ENCODE results near the gene ZNF689. TPM values are rescaled to one million over a fixed set of nuclear protein-coding genes. Genes with fewer than 3 reads are reported as not detected.
"Not testable (repeated sequence)": the region's sequence is repeated elsewhere in the genome, so short reads cannot be mapped to it uniquely, and the experiment has no call there.

Gene ZNF689
- 8.7 and 12.5 TPM in 2 replicates for total RNA-seq (2014; rRNA removed)
- polyA plus RNA-seq (2012), result 5.5 TPM

DNA sequence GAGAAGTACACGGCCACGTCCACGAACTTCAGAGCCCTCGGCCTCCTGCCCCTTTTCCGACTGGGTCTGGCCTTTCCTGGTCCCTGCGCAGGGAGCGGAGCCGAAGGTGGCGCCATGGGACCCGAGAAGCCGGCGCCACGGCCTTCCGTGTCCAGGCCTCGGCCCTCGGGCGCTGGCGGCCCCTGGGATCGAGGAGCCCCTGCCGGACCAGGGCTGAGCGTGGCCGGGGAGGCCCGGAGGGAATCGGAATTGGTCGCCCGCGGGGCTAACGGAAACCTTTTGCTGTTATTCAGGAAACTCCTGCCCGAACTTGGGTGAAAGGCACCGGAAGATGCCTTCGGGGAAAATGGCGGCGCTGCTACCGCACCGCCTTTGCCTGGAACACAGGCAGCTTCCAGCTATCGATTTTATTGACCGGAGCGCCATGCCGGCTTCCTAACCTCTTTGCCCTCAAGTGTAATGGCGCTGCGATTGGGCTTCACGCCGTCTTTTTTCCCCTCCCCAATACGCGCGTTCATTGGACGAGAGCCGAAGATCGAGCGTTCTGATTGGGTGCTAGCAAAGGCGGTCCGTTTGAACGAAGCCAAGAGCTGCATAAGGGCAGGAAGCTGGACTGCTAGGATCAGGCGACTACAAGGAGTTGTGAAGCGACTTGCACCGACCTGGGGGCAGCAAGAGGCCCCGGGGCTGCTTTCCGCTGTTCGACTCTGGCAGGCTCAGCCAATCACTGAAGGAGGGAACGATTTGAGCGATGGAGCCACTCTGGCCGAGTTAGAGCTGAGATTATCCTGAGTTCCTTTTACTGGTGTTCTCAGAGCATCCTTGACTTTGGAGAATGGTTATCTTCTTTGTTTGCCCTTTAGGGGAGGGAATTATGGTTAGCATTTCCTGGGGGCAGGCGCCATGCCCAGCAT, at the start of gene ZNF689:
Gene ZNF689 (minus strand): TSS at position 464 of the 914 bp plus-strand sequence. CDS start 348 bp downstream, at position 116.
- DNase-seq (ENCODE audit: low read depth), result peak; percentile 98

DNA sequence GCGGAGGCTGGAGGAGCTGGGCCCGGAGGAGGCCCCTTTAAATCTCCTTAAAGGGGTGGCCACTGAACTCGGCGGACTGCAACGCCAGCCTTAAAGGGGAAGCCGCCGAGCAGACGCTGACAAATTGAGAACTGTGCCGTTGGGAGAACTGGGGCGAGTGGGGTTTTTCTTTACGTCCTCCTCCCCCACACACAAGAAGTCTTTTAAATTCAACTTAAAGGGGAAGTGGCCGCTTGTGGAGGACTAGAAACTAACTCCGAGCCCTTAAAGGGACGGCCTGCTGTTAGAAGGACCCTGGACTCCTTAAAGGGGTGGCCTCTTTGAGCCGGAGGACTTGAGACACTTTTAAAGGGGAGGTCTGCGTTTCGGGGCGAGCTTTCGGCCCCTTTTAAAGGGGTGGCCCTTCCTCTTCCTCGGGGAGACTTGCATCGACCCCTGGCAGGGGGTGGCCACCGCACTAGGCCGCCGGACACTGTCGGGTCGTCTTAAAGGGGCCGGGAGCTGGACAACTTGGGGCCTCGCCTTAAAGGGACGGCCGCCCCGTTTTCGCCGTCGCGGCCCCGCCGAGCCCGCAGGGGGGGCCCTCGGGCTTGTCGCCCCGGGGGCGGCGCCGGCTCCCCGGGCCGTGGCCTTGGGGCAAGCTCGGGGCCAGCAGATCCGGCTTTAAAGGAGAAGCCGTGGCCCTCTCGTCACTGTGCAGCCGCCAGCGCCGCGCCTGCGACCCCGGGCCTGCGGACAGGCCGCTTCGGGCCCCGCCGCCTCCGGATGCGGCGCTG, 48.7 kb upstream of the ZNF689 start:
- DNase-seq (ENCODE audit: low read depth), result peak; percentile 96

DNA sequence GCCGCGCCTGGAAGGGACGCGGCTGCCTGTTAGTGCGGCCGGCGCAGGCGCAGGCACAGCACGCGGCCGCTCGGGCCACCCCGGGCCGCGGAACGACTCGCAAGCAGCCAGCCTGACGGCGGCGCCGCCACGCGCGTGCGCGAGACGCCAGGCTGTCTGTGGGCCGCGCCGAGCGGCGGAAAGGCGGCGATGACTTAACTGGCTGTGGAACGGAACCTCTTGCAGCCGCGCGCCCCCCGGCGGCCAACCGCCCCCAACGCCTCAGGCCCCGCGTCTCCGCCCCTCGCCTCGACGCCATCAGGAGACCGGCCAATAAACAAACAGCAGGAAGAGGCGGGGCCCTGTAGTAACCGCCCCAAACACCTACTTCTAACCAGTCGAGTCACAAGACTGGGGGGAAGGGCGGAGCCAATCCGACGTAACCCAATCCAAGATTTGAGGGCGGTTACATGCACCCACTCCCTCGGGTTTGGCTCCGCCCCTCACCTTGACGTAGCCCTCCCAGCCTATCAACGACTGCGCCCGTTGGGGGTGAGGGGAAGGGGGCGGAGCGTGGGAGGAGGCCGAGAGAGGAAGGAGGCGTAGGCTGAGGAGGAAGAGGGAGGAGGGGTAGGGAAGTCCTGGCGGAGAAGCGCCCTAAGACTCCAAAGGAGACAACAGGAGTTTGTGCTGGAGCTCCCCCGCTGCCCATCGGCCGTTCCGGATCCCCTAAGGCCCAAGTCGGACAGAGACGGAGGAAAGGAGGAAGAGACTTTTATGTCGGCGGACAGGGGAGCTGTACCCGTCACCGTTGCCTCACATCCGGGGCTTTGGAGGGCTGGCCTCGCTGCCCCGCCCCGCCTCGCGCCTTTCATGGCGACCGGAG, 47.9 kb upstream of the ZNF689 start, which contains the start of gene FBRS:
Gene FBRS (plus strand): TSS at position 566 of the 865 bp plus-strand sequence. CDS start 1,088 bp downstream, outside the sequence.
- DNase-seq (ENCODE audit: low read depth), result peak; percentile 100

DNA sequence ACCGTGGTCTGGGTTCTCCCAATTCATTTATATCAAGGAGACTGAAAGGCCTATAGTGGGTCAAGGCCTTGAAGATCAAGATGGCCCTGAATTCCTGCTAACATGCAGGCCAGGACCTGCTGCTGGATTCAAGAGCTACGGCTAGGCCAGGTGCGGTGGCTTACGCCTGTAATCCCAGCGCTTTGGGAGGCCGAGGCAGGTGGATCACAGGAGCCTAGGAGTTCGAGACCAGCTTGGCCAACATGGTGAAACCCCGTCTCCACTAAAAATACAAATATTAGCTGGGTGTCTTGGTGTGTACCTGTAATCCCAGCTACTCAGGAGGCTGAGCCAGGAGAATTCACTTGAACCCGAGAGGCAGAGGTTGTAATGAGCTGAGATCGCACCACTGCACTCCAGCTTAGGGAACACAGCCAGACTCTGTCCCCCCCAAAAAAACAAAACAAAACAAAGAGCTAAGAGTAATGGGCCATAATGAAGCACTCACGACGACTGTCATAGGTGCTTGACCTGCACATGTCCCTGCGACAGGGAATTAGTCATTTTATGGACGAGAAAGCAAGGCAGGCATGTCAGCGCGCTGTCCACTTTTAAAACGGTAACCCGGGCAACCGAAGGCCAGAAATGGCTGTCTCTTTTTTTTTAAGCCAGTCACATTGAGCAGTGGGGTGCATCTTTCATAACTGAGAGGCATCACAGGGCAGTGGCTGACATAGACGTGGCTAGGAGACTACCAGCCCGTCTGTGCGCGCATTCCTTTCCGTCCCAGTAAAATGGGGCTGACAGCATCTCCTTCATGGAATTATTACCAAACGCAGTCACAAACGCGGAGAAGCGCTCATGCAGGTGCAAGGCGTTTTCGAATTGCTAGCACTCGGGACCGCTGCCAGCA, 47.0 kb upstream of the ZNF689 start:
- DNase-seq (ENCODE audit: low read depth), result no peak

DNA sequence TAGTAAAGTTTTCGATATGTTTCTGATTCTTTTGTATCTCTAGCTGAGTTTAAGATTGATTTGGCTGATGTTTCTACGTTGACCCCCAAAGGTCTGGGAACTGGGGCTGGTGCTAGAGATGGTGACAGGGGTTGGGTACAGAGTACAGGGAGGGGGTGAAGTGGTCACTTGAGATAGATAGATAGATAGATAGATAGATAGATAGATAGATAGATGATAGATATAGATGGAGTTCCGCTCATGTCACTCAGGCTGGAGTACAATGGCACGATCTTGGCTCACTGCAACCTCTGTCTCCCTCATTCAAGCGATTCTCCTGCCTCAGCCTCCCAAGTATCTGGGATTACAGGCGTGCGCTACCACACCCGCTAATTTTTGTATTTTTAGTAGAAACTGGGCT, 46.2 kb upstream of the ZNF689 start:
- DNase-seq (ENCODE audit: low read depth), result no peak

DNA sequence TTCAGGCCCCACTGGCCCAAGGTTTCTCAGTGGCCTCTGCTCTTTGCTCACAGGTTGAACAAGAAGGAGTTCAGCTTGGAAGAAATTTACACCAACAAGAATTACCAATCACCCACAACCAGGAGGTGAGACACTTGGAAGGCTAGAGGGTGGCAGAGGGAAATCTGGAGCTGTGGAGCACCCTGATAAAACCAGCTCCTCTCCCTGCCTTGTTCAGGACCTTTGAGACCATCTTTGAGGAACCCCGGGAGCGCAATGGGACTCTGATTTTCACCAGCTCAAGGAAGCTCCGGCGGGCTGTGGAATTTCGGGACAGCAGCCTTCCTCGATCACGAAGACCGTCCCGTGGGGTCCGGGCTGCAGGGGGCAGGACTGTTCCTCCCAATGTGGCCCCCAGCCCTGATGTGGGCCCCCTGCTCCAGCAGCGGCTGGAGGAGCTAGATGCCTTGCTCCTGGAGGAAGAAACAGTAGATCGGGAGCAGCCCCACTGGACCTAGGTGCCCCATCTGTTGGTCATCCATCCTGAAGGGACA, 45.7 kb upstream of the ZNF689 start:
- DNase-seq (ENCODE audit: low read depth), result no peak

DNA sequence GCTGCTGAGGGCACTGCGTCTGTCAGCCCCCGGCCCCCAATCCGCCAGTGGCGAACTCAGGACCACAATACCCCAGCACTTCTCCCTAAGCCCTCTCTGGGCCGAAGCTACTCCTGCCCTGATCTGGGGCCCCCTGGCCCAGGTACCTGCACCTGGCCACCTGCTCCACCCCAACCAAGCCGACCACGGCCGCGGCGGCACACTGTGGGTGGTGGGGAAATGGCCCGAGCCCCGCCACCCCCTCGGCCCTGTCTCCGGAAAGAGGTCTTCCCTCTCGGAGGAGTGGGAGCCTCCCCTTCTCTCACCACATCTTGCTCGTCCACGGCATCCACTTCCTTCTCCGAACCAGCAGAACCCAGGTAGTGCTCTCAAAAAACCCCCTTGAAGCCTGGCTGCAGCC, 44.7 kb upstream of the ZNF689 start:
- DNase-seq (ENCODE audit: low read depth), result no peak

DNA sequence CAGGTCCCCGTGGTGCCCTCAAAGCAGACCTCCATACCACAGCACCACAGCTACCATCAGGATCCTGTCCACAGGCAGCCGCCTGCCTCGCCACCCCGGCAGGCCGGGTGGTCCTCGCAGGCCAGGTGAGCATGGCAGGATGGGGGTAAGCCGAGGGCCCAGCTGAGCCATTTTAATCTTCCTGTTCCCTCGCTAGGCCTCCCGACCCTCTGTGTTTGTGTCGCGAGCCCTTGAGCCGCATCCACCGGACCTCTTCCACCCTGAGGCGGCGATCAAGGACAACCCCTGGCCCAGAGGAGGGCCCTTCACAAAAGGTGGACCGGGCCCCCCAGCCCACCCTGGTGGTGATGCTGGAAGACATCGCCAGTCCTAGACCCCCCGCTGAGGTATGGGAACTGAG, 42.5 kb upstream of the ZNF689 start:
- no peak for DNase-seq (ENCODE audit: low read depth)

DNA sequence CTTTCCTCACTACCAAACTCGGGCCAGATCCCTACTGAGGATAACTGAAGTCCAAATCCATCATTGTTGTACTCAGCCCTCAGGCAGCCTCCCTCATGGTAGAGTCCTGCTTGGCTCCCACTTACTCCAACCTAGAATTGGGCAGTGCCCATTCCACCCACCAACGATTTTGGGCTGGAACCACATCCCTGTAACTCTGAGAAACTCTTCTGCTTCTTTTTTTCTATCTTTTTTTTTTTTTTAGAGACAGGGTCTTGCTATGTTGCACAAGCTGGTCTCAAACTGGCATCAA, 41.8 kb upstream of the ZNF689 start:
- DNase-seq (ENCODE audit: low read depth), result no peak

DNA sequence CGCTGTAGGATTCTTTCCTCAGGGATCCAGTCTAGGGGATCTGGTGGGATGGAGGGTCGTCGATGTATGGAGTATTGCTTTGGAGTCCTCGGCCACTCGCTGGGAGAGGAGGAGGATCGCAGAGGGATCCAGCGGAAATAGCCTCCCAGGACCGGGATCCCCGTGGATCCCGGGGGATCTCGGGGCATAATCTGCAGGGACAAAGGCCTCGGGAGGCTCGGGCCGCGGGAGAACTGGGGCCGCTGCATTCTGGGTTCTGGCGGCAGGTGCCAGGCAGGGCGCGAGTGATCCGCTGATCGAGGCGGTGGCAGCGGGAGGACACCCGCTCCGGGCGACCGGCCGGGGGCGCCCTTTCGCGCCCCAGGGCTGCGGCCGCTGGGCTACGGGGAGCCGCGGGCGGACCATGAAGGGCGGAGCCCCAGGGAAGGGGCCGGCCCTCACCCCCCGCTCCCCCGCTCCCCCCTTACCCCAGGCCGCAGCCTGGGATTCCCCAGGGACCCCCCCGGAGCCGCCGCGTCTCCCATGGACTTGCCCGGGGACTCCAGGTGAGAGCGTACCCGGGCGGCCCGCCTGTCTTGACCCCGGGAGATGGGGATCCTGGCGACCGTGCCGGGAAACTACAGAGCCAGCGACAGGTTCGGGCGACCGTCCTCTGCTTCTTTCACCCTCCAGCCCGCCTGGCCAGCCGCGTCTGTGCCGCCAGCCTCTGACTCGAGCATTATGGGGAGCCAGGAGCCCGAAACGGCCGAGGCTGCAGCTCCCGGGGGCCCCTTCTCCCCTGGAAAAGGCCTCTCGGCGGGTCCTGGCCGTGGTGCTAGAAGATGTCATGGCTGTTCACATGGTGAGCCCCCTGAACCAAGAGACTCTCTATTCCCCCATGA, 41.2 kb upstream of the ZNF689 start:
- peak; percentile 71 for DNase-seq (ENCODE audit: low read depth)

DNA sequence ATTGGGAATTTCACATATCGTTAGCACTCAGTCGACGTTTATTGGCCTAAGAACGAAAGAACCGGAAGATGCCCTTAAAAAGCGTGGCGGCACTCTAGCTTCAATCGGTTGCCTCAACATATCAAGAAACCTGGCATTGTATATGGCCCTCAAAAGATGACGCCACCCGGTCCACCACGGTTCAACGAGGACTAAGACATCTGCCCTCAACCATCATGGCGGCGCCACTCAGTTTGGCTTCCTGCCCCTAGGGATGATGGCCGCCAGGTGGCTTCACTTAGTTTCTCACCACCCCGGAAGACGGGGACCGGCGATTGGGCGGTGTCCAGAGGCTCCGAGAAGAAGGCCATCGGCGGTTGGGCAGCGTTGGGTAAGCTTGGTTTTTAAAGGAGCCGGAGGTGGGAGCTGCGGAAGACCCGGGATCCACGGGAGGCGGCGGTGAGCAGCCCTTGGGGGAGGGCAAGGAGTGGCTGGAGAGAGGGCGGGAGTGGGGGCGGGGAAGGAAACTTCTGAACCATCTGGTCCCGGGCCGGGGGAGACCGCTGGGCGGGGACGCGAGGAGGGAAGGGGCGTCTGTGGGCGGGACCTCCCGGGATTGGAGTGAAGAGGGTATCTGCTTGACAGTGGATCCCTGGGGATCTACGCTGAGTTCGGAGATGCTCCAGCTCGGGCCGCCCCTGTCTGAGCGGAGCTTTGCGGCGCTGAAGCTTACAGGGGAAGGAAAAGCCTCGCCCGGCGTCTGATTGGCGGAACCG, 40.4 kb upstream of the ZNF689 start, which contains the start of gene PRR14:
Gene PRR14 (plus strand): TSS at position 592 of the 755 bp plus-strand sequence. CDS start 686 bp downstream, outside the sequence.
- peak; percentile 99 for DNase-seq (ENCODE audit: low read depth)

DNA sequence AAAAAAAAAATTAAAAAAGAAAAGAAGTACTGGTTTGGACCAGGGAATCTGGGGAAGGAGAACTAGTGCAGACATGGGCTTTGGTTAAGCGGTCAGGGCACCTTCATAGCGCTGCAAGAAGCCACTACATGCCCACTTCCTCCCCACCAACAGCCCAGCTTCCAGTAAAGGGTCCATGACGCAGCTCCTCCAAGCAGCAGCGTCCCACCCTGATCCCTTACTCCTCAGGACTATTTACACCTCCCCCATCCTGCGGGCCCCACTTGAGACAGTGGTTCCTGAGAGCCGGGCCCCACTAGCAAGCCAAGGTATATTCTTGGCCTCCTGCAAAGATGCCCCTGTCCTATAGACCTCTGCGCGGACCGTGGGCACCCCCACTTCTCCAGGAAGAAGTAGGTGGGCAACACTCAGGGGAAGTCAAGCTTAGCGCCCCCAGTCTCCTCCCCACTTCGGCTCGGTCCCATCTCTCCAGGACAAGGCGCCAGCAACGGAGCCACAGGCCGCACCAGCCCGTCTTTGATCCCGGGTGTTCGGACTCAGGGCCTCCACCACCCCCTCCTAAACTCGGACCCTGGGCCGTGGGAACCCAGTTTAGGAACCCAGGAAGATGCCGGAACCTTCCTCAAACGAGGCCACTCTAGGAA, 39.7 kb upstream of the ZNF689 start:
- DNase-seq (ENCODE audit: low read depth), result no peak

DNA sequence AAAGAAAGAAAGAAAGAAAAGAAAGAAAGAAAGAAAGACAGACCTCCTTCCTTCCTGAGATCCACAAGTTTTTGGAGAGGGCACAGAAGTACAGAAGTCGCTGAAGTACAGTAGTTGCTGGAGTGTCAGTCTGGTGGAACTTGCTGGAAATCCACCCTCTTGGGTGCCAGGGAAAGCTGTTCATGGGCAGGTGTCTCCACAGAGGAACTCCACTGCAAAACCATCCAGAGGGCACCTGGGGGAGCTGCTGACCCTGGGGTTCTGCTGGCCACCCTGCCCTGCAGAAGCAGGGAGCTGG, 37.0 kb upstream of the ZNF689 start:
- DNase-seq (ENCODE audit: low read depth), result no peak

DNA sequence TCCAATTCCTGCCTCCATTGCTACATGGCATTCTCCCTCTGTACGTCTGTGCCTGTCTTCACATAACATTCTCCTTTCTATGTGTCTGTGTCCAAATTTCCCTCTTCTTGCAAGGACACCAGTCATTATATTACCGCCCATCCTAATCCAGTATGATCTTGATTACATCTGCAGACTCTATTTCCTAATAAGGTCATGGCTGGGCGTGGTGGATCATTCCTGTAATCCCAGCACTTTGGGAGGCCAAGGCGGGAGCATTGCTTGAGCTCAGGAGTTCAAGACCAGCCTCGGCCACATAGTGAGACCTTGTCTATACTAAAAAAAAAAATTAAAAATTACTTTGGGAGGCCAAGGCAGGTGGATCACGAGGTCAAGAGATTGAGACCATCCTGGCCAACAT, 35.5 kb upstream of the ZNF689 start:
- no peak for DNase-seq (ENCODE audit: low read depth)

DNA sequence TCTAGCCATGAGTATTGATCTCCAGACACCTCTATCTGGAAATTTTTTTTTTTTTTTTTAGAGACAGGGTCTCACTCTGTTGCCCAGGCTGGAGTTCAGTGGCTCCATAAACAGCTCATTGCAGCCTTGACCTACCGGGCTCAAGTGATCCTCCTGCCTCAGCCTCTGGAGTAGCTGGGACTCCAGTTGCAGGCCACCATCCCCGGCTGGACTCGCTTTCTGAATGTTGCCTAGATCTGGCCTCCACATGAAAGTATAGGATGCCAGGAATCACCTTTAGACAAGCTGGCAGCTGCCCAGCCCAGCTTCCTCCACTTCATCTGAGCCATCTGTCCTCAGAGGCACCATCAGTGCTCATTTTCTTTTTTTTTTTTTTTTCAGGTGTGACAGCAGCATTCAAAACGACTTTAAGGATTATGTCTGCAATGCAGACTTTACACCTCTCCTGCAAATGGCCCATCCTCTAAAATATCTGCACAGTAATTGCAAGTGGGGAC, 34.2 kb upstream of the ZNF689 start:
- DNase-seq (ENCODE audit: low read depth), result no peak

DNA sequence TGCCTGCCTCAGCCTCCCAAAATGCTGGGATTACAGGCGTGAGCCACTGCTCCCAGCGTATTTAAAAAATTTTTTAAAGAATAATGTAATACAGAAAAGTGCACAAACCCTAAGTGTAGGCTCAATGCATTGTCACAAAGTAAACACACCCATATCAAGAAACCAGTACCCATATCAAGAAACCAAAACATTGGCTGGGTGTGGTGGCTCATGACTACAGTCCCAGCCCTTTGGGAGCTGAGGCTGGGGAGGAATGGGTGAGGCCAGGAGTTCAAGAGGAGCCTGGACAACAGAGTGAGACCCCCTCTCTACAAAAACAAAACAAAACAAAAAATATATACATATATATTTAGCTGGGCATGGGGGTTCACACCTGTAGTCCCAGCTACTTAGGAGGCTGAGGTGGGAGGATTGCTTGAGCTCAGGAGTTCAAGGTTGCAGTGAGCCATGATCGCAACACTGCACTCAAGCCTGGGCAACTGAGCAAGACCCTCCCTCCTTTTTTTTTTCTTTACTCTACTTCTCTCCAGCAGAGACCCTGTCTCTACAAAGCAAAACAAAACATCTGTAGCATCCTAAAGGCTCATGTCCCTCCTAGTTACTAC, 31.3 kb upstream of the ZNF689 start:
- no peak for DNase-seq (ENCODE audit: low read depth)

DNA sequence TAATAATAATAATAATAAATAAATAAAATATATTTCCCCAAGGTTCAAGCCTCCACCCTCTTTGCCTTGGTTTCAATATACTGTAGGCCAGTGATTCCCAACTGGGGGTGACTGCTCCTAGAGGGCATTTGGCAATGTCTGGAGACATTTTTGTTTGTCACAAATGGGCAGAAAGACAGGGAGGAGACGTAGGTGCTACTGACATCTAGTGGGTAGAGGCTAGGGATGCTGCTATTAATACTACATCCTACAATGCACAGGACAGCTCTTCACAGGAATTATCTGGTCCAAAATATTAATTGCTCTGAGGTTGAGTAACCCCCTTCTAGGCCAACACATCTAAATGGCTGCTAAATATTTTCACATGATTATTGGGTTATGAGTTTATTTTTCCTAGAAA, 27.8 kb upstream of the ZNF689 start:
- DNase-seq (ENCODE audit: low read depth), result peak; percentile 74

DNA sequence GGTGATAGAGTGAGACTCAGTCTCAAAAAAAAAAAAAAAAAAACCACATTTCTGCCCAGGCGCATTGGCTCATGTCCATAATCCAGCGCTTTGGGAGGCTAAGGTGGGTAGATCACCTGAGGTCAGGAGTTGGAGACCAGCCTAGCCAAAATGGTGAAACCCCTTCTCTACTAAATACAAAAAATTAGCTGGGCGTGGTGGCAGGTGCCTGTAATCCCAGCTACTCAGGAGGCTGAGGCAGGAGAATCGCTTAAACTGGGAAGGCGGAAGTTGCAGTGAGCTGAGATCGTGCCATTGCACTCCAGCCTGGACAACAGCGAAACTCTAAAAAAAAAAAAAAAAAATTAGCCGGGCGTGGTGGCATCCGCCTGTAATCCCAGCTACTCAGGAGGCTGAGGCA, 26.9 kb upstream of the ZNF689 start:
- DNase-seq (ENCODE audit: low read depth), result not testable (repeated sequence)
